Measurements from ENCODE around the gene ZBED5. TPM values are rescaled to one million over a fixed set of nuclear protein-coding genes. Genes with fewer than 3 reads are reported as not detected.

The ZBED5 gene
- total and polyA plus RNA-seq, 9 of the 15 experiments (the other 6 are each of a cell fraction or from before 2014, with no cell fraction given), result 12.4 to 70.7 (median 26.8) TPM

- no peak for TF ChIP-seq ZBTB26 (CRISPR knock-in tag; IDR thresholded peaks at IDR 0.05)
- TF ChIP-seq ARID4B (CRISPR knock-in tag; IDR thresholded peaks at IDR 0.05), result no peak
- TF ChIP-seq CEBPG (CRISPR knock-in tag; IDR thresholded peaks at IDR 0.05), result no peak
- TF ChIP-seq CEBPG (tag; conservative IDR thresholded peaks at IDR 0.05 in 1 of 2, IDR thresholded peaks at IDR 0.05 in 1 of 2), result peak in 1 of 2 experiments; percentile 44; a peak in 1 of 4 replicates
- TF ChIP-seq NR2F6 (CRISPR knock-in tag; IDR thresholded peaks at IDR 0.05), result no peak
Observed at GRCh38 chr11:10855295-10855694, 2.6 kb downstream of the ZBED5 start (continued).
